ENCODE measurements around the gene LPIN2. TPM values are rescaled to one million over a fixed set of nuclear protein-coding genes. Genes with fewer than 3 reads are reported as not detected.

The LPIN2 gene
- total and polyA plus RNA-seq, 4 experiments from 2014 or later = 53.6 to 103 (median 96.0) TPM

DNA sequence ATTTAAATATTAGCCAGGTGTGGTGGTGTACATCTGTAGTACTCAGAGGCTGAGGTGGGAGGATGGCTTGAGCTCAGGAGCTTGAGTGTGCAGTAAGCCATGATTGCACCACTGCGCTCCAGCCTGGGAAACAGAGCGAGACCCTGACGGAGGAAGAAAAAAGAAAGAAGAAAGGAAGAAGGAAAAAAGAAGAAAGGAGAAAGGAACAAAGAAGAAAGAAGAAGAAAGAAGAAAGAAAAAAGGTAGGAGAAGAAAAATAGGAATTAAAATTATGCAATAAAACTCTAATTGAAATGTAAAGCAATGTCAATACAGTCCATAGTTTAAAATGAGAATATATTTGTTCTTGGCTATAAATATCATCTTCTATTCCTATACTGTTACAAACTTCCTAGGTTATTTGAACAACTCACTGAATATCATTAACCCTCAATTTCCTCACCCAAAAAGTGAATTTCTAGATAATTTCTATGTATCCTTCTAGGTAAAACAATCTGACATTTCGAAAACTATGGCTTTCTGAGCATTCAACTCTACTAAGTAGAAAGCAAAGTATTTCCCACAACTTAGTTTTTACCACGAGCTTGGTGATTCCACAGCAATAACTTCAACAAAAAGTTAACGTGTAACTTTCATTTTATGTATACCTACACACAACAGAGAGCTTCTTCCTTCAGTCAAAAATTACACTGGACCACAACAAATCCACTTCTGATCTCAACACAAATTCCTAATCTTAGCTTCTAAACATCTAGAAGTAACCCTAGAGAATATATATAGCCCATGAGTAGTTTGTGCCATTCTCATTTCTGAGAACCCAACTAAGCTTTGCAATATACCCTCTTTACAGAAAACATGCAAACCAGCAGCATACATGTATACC lies 19.7 kb downstream of the LPIN2 start:
- CTCF ChIA-PET (ENCODE audit: partially characterized antibody) = interaction anchor here (0.8 to 18.5 kb wide), 35 partner anchors 7 to 268 kb away, joined by 3 to 651 read pairs (median 10); partner anchors contain the start of genes LPIN2, MYL12A and MYL12B
- Histone ChIP-seq H3K27ac (ENCODE audit: low read depth, low read length) (peak overlapping the region; percentile 7), H3K4me1 (ENCODE audit: insufficient read depth, low read length) (peaks cover 46% of the 10 kb centered on the region), H3K27me3 (ENCODE audit: insufficient read depth, low read length) (no peaks in the 10 kb centered on the region), H3K9me3 (ENCODE audit: control insufficient read depth in 1 of 2, low read length in 2 of 2) (no peaks in the 10 kb centered on the region), H3K4me3 (ENCODE audit: low read length in 2 of 2) (no peak overlapping the region), H3K36me3 (ENCODE audit: insufficient read depth, low read length) (no peaks in the 10 kb centered on the region)
- intact Hi-C loops (cut with micrococcal nuclease) = no loop called here
- POLR2A ChIA-PET (ENCODE audit: partially characterized antibody) = interaction anchor here (0.9 to 10.8 kb wide), 15 partner anchors 8 to 268 kb away, joined by 3 to 223 read pairs (median 8); partner anchors contain the start of genes LPIN2, MYL12A and MYL12B
- peak overlapping the region; percentile 61 to 94 (median 90) for H3K27ac Mint-ChIP-seq
- peaks cover 10 to 22% of the 10 kb centered on the region in 2 donors for H3K36me3 Mint-ChIP-seq
- no peaks in the 10 kb centered on the region for H3K27me3 Mint-ChIP-seq
- peak overlapping the region in 7 of 8 donors; percentile 36 to 79 (median 51) for H3K4me3 Mint-ChIP-seq
- DNase-seq = no peak
- H3K4me1 Mint-ChIP-seq = peaks cover 47 to 83% (median 68%) of the 10 kb centered on the region in 4 donors
- H3K9me3 Mint-ChIP-seq = peaks cover 0 to under 1% (median 0%) of the 10 kb centered on the region in 8 donors

DNA sequence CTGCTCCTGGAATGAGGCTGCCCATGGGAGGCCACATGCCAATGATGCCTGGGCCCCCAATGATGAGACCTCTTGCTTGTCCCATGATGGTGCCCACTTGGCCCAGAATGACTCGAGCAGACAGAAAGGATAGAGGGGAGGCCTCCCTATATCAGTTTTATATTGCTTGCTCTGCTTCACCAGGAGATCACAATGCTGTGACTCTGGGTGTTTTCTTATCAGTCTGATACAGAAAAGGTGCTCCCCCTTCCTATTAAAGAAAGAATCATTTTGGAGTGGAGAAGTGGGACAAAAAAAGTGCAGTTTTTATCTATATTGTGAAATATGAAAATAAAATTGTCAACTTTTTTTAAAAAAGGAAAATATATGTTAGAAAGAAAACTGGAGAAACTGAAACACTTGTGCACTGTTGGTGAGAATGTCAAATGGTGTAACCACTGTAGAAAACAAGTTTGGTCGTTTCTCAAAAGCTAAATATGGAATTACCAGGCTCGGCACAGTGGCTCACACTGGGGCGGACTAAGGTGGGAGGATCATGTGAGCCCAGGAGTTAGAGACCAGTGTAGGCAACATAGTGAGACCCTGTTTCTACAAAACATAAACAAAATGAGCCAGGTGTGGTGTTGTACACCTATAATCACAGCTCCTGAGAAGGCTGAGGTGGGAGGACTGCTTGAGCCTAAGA lies 21.8 kb downstream of the LPIN2 start:
- peak overlapping the region in 6 of 7 donors; percentile 24 to 83 (median 61) for H3K27ac Mint-ChIP-seq

DNA sequence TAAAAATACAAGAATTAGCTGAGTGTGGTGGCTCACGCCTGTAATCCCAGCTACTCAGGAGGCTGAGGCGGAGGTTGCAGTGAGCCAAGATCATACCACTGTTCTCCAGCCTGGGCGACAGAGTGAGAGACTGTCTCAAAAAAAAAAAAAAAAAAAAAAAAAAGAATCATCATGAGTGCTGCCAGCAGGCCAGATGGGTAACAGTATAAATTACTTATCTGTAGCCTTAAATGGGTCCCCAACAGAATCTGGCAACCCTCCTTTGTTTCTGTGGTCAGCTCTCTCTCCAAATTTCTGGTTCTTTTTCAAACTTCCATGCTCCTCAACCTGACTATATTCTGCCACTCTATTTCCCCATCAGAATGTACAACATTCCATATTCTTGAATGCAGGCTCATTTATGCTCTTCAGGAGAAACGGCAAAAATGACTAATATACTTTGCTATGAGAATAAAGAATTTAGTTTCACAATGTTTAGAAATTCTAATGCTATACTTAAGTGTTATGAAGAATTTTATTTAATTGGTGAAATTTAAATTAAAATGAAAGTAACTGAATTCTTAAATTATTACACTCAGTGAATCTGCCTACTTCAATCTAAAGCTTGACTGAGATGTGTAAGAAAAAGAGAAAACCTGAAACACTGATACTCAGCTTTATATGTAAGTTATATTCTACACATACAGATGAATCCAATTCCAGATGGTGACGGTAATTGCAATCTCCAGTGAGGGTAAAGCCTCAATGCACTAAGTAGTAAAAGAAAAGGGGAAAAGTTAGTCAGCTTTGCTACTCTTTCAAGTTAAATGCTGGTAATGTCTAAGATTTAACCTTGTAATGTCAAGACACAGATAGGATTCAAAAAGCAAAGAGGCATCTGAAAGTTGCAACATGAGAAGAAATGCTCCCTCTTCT lies 24.8 kb downstream of the LPIN2 start:
- intact Hi-C loops (cut with micrococcal nuclease) = no loop called here
- H3K27ac Mint-ChIP-seq = peak overlapping the region in 2 of 7 donors; percentile 57 to 65
- Histone ChIP-seq H3K4me1 (ENCODE audit: insufficient read depth, low read length) (peaks cover 39% of the 10 kb centered on the region), H3K4me3 (ENCODE audit: low read length in 2 of 2) (no peak overlapping the region), H3K27me3 (ENCODE audit: insufficient read depth, low read length) (no peaks in the 10 kb centered on the region), H3K36me3 (ENCODE audit: insufficient read depth, low read length) (no peaks in the 10 kb centered on the region), H3K27ac (ENCODE audit: low read depth, low read length) (no peak overlapping the region), H3K9me3 (ENCODE audit: control insufficient read depth in 1 of 2, low read length in 2 of 2) (no peaks in the 10 kb centered on the region)
- H3K4me1 Mint-ChIP-seq = peaks cover 39 to 76% (median 60%) of the 10 kb centered on the region in 4 donors
- no peaks in the 10 kb centered on the region for H3K9me3 Mint-ChIP-seq
- DNase-seq = no peak
- H3K4me3 Mint-ChIP-seq = peak overlapping the region in 1 of 8 donors; percentile 30
- H3K36me3 Mint-ChIP-seq = peaks cover 15 to 22% of the 10 kb centered on the region in 2 donors
- H3K27me3 Mint-ChIP-seq = no peaks in the 10 kb centered on the region
- POLR2A ChIA-PET (ENCODE audit: partially characterized antibody) = interaction anchor here (0.9 to 34.6 kb wide), 4 partner anchors 30 to 259 kb away, joined by 3 to 1352 read pairs (median 22); partner anchors contain the start of gene MYL12A
- CTCF ChIA-PET (ENCODE audit: partially characterized antibody) = interaction anchor here (0.6 to 8.7 kb wide), 18 partner anchors 8 to 309 kb away, joined by 3 to 304 read pairs (median 6); no protein-coding TSS in a partner anchor

More for the DNA sequence above, 21.8 kb downstream of the LPIN2 start:
- H3K4me3 Mint-ChIP-seq = peak overlapping the region in 1 of 8 donors; percentile 43
- intact Hi-C loops (cut with micrococcal nuclease) = no loop called here
- DNase-seq = no peak
- POLR2A ChIA-PET (ENCODE audit: partially characterized antibody) = interaction anchor here (1.1 kb wide), 1 partner anchor 29 kb away, joined by 3 read pairs; no protein-coding TSS in a partner anchor
- H3K4me1 Mint-ChIP-seq = peaks cover 38 to 76% (median 61%) of the 10 kb centered on the region in 4 donors
- Histone ChIP-seq H3K9me3 (ENCODE audit: control insufficient read depth in 1 of 2, low read length in 2 of 2) (no peaks in the 10 kb centered on the region), H3K4me1 (ENCODE audit: insufficient read depth, low read length) (peaks cover 40% of the 10 kb centered on the region), H3K36me3 (ENCODE audit: insufficient read depth, low read length) (no peaks in the 10 kb centered on the region), H3K4me3 (ENCODE audit: low read length in 2 of 2) (no peak overlapping the region), H3K27me3 (ENCODE audit: insufficient read depth, low read length) (no peaks in the 10 kb centered on the region), H3K27ac (ENCODE audit: low read depth, low read length) (no peak overlapping the region)
- peaks cover 13 to 22% of the 10 kb centered on the region in 2 donors for H3K36me3 Mint-ChIP-seq
- H3K9me3 Mint-ChIP-seq = no peaks in the 10 kb centered on the region
- CTCF ChIA-PET (ENCODE audit: partially characterized antibody) = interaction anchor here (1.5 to 18.5 kb wide), 4 partner anchors 70 to 255 kb away, joined by 6 to 651 read pairs (median 202); no protein-coding TSS in a partner anchor
- H3K27me3 Mint-ChIP-seq = no peaks in the 10 kb centered on the region

DNA sequence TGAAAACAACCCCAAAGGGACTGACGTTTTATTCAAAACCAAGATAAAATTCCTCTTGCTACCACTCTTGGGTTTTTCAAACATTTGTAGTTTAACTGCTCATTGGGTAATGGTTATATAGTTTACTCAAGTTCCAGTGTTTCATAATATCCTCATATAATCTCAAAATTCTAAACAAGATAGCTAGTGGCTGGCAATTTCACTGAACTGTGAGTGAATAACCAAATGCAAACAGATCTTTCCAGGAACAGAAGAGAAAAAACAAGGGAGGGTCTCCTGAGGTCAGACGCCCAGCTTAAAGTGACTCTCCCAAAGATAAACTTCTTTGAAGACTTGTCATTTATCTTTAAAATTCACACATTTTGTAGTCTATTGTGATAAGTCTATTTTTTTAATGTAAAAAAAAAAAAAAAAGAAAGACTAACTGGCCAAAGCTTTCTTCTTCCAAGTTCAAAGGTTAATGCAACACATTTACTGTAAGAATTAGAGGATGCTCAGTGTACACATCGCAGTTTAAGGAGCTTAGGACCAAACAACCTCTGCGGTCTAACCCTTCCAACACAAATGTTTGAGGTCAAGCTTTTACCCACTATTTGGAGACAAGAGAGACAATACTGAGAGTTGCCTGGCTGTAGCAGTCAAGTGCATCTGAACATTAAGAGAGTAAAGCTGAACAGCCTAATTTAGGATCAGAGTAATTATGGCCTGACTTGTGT lies 26.6 kb downstream of the LPIN2 start:
- Histone ChIP-seq H3K27ac (ENCODE audit: low read depth, low read length) (no peak overlapping the region), H3K27me3 (ENCODE audit: insufficient read depth, low read length) (no peaks in the 10 kb centered on the region), H3K9me3 (ENCODE audit: control insufficient read depth in 1 of 2, low read length in 2 of 2) (no peaks in the 10 kb centered on the region), H3K4me1 (ENCODE audit: insufficient read depth, low read length) (peaks cover 44% of the 10 kb centered on the region), H3K36me3 (ENCODE audit: insufficient read depth, low read length) (no peaks in the 10 kb centered on the region), H3K4me3 (ENCODE audit: low read length in 2 of 2) (no peak overlapping the region)
- H3K4me1 Mint-ChIP-seq = peaks cover 36 to 78% (median 55%) of the 10 kb centered on the region in 4 donors
- ChIA-PET CTCF (ENCODE audit: partially characterized antibody) (interaction anchor here (0.8 to 8.7 kb wide), 21 partner anchors 9 to 260 kb away, joined by 3 to 304 read pairs (median 9); partner anchors contain the start of gene MYL12A), POLR2A (ENCODE audit: partially characterized antibody) (interaction anchor here (1.1 to 34.6 kb wide), 6 partner anchors 8 to 75 kb away, joined by 4 to 1352 read pairs (median 30); partner anchors contain the start of gene LPIN2)
- no peaks in the 10 kb centered on the region for H3K27me3 Mint-ChIP-seq
- peaks cover 15 to 19% of the 10 kb centered on the region in 2 donors for H3K36me3 Mint-ChIP-seq
- DNase-seq = no peak
- H3K27ac Mint-ChIP-seq = peak overlapping the region in 5 of 7 donors; percentile 46 to 90 (median 61)
- H3K9me3 Mint-ChIP-seq = no peaks in the 10 kb centered on the region
- H3K4me3 Mint-ChIP-seq = peak overlapping the region in 1 of 8 donors; percentile 44
- intact Hi-C loops (cut with micrococcal nuclease) = no loop called here

DNA sequence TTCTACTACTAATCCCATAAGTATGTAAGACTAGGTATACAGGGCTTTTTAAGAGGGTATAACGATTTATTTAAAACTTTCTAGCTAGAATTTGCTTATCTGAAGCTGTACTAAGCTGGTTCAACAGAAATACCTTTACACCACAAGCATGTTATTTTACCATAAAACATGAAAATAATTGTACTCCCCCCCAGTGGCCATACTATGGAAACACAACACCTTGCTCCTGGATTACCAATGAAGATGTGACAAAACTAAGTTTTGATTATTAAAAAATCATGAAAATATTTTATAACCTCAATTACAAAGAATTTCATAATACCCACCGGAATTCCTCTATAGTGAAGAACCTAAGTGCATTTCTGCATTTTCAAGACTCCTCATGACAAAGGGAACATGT lies 27.3 kb downstream of the LPIN2 start:
- Histone ChIP-seq H3K4me1 (ENCODE audit: insufficient read depth, low read length) (peaks cover 51% of the 10 kb centered on the region), H3K27me3 (ENCODE audit: insufficient read depth, low read length) (no peaks in the 10 kb centered on the region), H3K36me3 (ENCODE audit: insufficient read depth, low read length) (no peaks in the 10 kb centered on the region), H3K4me3 (ENCODE audit: low read length in 2 of 2) (no peak overlapping the region), H3K27ac (ENCODE audit: low read depth, low read length) (no peak overlapping the region), H3K9me3 (ENCODE audit: control insufficient read depth in 1 of 2, low read length in 2 of 2) (no peaks in the 10 kb centered on the region)
- ChIA-PET CTCF (ENCODE audit: partially characterized antibody) (interaction anchor here (0.6 to 8.7 kb wide), 23 partner anchors 9 to 329 kb away, joined by 3 to 304 read pairs (median 10); partner anchors contain the start of gene MYL12A), POLR2A (ENCODE audit: partially characterized antibody) (interaction anchor here (0.6 to 34.6 kb wide), 15 partner anchors 8 to 473 kb away, joined by 3 to 1352 read pairs (median 6); partner anchors contain the start of genes LPIN2 and MYL12A)
- Mint-ChIP-seq H3K4me1 (peaks cover 34 to 78% (median 50%) of the 10 kb centered on the region in 4 donors), H3K36me3 (peaks cover 10 to 18% of the 10 kb centered on the region in 2 donors), H3K4me3 (peak overlapping the region in 1 of 8 donors; percentile 44), H3K9me3 (no peaks in the 10 kb centered on the region), H3K27ac (peak overlapping the region in 4 of 7 donors; percentile 15 to 90 (median 39)), H3K27me3 (no peaks in the 10 kb centered on the region)
- DNase-seq = peak; percentile 47 to 71 (median 69)
- intact Hi-C loops (cut with micrococcal nuclease) = loop anchor here (1.0 kb wide), 2 partner anchors 25 to 53 kb away; no protein-coding TSS in a partner anchor
